ENCODE results near the gene FCRL6.

DNA sequence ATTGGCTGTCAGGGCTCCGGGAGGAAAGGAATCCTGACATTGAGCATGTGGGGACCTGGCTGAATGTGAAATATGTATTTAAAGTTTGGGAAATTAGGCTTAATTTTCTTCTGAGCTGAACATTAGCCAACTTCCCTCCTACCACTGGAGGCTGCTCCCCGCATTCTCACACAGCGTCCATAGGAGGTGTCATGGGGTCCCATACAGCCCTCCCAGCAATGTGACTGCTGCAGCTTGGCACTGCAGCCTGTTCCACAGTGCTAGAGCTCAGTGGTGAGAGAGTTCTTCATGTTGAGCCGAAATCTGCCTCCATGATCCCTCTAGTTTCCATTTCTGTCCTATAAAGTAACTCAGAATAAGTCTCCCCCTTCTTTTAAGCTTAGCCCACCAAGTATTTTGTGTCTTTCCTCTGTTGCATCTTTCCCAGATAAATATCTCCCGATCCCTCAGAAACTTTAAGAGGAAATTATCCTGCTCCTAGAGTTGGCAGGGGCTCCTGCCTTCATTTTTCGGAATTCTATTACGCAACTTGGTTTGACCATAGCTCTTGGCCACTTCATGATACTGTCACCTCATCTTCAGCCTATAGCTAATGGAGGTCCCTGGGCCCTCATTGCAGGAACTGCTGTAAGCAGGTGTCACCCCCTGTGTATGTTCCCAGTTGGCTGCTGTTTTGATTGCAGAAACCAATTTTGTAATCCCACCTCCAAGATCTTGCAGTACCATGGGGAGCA, 2.0 kb downstream of the FCRL6 start:
- TF ChIP-seq, protein P1, sequence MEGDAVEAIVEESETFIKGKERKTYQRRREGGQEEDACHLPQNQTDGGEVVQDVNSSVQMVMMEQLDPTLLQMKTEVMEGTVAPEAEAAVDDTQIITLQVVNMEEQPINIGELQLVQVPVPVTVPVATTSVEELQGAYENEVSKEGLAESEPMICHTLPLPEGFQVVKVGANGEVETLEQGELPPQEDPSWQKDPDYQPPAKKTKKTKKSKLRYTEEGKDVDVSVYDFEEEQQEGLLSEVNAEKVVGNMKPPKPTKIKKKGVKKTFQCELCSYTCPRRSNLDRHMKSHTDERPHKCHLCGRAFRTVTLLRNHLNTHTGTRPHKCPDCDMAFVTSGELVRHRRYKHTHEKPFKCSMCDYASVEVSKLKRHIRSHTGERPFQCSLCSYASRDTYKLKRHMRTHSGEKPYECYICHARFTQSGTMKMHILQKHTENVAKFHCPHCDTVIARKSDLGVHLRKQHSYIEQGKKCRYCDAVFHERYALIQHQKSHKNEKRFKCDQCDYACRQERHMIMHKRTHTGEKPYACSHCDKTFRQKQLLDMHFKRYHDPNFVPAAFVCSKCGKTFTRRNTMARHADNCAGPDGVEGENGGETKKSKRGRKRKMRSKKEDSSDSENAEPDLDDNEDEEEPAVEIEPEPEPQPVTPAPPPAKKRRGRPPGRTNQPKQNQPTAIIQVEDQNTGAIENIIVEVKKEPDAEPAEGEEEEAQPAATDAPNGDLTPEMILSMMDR (IDR thresholded peaks at IDR 0.05; ENCODE audit: extremely low read depth in 1 of 2, insufficient read depth in 1 of 2, low read depth in 1 of 2, low read length in 2 of 2), result no peak
- no peak for TF ChIP-seq EZH2 (IDR thresholded peaks at IDR 0.05; ENCODE audit: borderline replicate concordance, low read depth, low read length, severe bottlenecking)
